Tibial nerve (tissue), 4 donors: ENCODE measurements around the gene VSIG4. TPM values are rescaled to one million over a fixed set of nuclear protein-coding genes. Genes with fewer than 3 reads are reported as not detected.

Source experiments
- DNase-seq, 2 donors: peaks; one replicate each; pipeline ENCODE4 v3.0.0-alpha.2; 2019; ENCODE audit warnings: low spot score in 2 of 2
- H3K27ac ChIP-seq, 4 donors: fragments of 200-600 bp; sonication (generic) in 3 of 4; one replicate each; pipeline ENCODE4 v1.5.1; 2017 to 2019; ENCODE audit warnings: mild to moderate bottlenecking in 1 of 4
- H3K27me3 ChIP-seq, 2 donors: fragments of 200-600 bp; sonication (generic) in 1 of 2; one replicate each; pipeline versions ENCODE4 v1.5.1 to v1.6.0; 2017 to 2019
- H3K36me3 ChIP-seq, 3 donors: fragments of 200-600 bp; sonication (generic); one replicate each; pipeline ENCODE4 v1.5.1; 2018 to 2019
- H3K4me1 ChIP-seq, 4 donors: fragments of 200-600 bp; sonication (generic) in 3 of 4; one replicate each; pipeline ENCODE4 v1.5.1; 2017 to 2019
- H3K4me3 ChIP-seq, 4 donors: fragments of 200-600 bp; sonication (generic) in 3 of 4; one replicate each; pipeline ENCODE4 v1.5.1; 2017 to 2019; ENCODE audit warnings: mild to moderate bottlenecking in 1 of 4, moderate library complexity in 1 of 4
- H3K9me3 ChIP-seq, 4 donors: fragments of 200-600 bp; sonication (generic) in 3 of 4; one replicate each; pipeline ENCODE4 v1.5.1; 2017 to 2019
- CTCF ChIP-seq, 5 experiments: fragments of 200-600 bp in 3 of 5; fragments of 450-650 bp in 2 of 5; sonication (generic) in 3 of 5; IDR thresholded peaks; one replicate each; pipeline ENCODE4 v1.5.1; 2016 to 2019; ENCODE audit warnings: antibody characterized with exemption in 5 of 5, mild to moderate bottlenecking in 3 of 5, moderate library complexity in 2 of 5
- EP300 ChIP-seq, 2 donors: sonication (generic); formaldehyde crosslinking; IDR thresholded peaks; one replicate each; pipeline ENCODE4 v1.6.1; 2017; ENCODE audit warnings: antibody characterized with exemption in 2 of 2, mild to moderate bottlenecking in 1 of 2
- POLR2A ChIP-seq, 2 donors: fragments of 450-650 bp; IDR thresholded peaks; one replicate each; pipeline ENCODE4 v1.6.1; 2017; ENCODE audit warnings: antibody characterized with exemption in 2 of 2, mild to moderate bottlenecking in 2 of 2, moderate library complexity in 2 of 2
- WGBS, 2 donors: methylation state at CpG; one replicate each; pipeline ENCODE4 v1.1.5; 2018; 5-methylcytosine and 5-hydroxymethylcytosine counted together
- total RNA-seq, 4 donors: library from RNA; depleted of rRNA; stranded (reverse); fragments of >200 nt; gene quantifications; one replicate each; pipeline ENCODE4 v1.1.0, GENCODE V29; 2016

Gene VSIG4
- total RNA-seq, 4 donors from 2014 or later = 81.3 to 283 (median 101) TPM

- H3K4me3 ChIP-seq = no peak overlapping the region
- H3K4me1 ChIP-seq = no peaks in the 10 kb centered on the region
- no peaks in the 10 kb centered on the region for H3K36me3 ChIP-seq
- no peak overlapping the region for H3K27ac ChIP-seq
- no peaks in the 10 kb centered on the region for H3K9me3 ChIP-seq
- no peak for TF ChIP-seq EP300 (IDR thresholded peaks at IDR 0.05)
- no peak for TF ChIP-seq POLR2A (IDR thresholded peaks at IDR 0.05)
- no peak for TF ChIP-seq CTCF (IDR thresholded peaks at IDR 0.05)
- H3K27me3 ChIP-seq = no peaks in the 10 kb centered on the region
- WGBS, 2 donors = 78 to 87% methylated on average over 3 of the region's 3 CpGs
- no peak for DNase-seq
These were observed 30.5 kb downstream of the VSIG4 start for GRCh38 chrX:66009231-66009845.

- WGBS, 2 donors = 17 to 66% methylated on average over 3 of the region's 3 CpGs
- Histone ChIP-seq H3K27ac (no peak overlapping the region), H3K4me3 (no peak overlapping the region), H3K9me3 (no peaks in the 10 kb centered on the region), H3K36me3 (no peaks in the 10 kb centered on the region), H3K4me1 (no peaks in the 10 kb centered on the region), H3K27me3 (peaks cover 0 to 8% of the 10 kb centered on the region in 2 donors)
- no peak for DNase-seq
- TF ChIP-seq POLR2A (IDR thresholded peaks at IDR 0.05) (no peak), CTCF (IDR thresholded peaks at IDR 0.05) (no peak), EP300 (IDR thresholded peaks at IDR 0.05) (no peak)
These were observed 31.4 kb downstream of the VSIG4 start for GRCh38 chrX:66008328-66008970.

DNA sequence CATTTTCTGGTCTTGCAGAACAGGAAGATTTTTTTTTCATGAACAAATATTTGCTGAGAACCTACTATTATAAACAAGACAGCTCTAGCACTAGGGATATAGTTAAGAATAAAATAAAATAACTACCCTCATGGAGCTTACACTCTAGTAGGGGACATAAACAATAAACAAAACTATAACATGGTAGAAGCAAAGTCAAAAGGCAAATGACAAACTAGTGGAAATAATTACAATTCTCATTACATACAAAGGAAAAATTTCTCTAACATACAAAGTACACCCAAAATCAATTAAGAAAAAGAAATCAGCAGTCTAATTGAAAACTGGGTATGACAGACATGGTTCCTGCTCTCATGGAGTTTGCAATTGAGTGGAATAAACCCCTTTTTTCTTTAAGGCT is 32.0 kb downstream of the VSIG4 start:
- H3K4me3 ChIP-seq = no peak overlapping the region
- no peak for DNase-seq
- no peak overlapping the region for H3K27ac ChIP-seq
- H3K4me1 ChIP-seq = no peaks in the 10 kb centered on the region
- no peaks in the 10 kb centered on the region for H3K36me3 ChIP-seq
- no peak for TF ChIP-seq EP300 (IDR thresholded peaks at IDR 0.05)
- no peak for TF ChIP-seq POLR2A (IDR thresholded peaks at IDR 0.05)
- no peak for TF ChIP-seq CTCF (IDR thresholded peaks at IDR 0.05)
- H3K27me3 ChIP-seq = peaks cover 0 to 9% of the 10 kb centered on the region in 2 donors
- H3K9me3 ChIP-seq = no peaks in the 10 kb centered on the region

DNA sequence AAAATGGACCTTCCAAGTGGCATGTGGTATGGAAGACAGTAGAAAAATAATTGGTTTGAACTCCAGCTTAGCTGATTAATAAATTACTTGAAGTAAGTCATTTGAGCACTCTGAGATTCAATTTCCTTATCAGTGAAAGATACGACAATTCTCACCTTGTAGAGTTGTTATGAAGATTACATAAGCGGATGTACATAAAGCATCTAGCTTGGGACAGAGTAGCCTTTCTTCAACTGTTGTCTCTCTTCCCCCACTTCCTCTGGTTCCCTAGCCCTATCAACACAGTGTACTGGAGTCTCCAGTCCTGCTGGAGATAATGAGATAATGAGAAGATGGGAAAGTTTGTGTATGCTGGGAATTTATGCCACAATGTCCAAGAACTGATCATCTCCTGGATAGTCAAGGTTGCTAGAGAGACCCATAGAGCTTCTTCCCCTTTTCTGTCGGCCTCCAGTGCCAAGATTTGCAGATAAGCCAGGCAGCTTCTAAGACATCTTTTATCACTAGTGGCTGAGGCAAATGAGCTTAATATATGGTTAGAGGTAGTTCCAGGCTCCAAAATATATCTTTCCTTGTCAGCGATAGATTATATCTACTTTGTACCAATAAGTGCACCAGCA is 33.9 kb downstream of the VSIG4 start:
- no peaks in the 10 kb centered on the region for H3K4me1 ChIP-seq
- DNase-seq = no peak
- 72 to 95% methylated on average over 4 of the region's 4 CpGs for WGBS, 2 donors
- no peaks in the 10 kb centered on the region for H3K36me3 ChIP-seq
- H3K27ac ChIP-seq = no peak overlapping the region
- no peak for TF ChIP-seq CTCF (IDR thresholded peaks at IDR 0.05)
- no peak for TF ChIP-seq EP300 (IDR thresholded peaks at IDR 0.05)
- no peak for TF ChIP-seq POLR2A (IDR thresholded peaks at IDR 0.05)
- H3K27me3 ChIP-seq = peaks cover 0 to 9% of the 10 kb centered on the region in 2 donors
- H3K9me3 ChIP-seq = no peaks in the 10 kb centered on the region
- H3K4me3 ChIP-seq = no peak overlapping the region
